Hepatic stellate cell (primary cell): ENCODE measurements around the gene PITPNB.

ENCODE experiments used
- DNase-seq: peaks from one replicate; pipeline ENCODE4 v3.0.0; 2011; ENCODE audit warnings: low spot score

PITPNB gene

DNA sequence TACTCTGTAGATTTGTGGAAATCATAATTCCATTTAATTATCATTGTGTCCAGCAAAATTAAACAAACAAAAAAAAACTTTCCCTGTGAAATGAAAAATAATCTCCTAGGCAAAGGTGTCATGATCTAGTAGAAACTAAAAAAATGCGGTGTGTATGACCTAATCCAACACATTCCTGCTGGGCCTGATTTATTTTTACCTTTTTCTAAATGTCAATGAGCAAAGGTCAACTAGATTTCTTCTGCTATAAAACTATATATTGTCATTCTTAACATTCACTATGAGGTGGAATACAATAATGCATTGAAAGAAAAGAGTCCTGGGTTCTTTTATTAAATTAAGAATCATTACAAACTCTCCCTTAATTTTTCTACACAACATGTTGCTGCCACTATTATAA is 60.4 kb downstream of the PITPNB start:
- DNase-seq = no peak

- no peak for DNase-seq
These were observed 61.6 kb downstream of the PITPNB start for GRCh38 chr22:27857443-27857842.

- DNase-seq = no peak
These were observed 62.7 kb downstream of the PITPNB start for GRCh38 chr22:27856386-27856785.

DNA sequence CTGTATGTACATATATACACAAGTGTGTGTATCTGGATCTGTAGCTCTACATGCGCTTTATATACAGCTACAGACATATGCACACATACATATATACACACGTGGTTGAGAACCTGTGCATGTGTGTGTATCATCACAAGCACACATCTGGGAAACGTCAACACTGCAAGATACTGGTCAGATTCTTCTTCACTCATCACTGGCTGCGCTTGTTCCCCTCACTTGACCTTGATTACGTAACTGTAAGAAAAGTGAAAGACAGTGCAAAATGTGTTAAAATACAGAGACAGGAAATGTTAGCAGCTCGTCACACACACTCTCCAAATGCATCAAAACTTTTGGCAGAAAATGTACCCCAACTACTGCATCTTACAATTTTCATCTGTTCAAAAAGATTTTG is 65.6 kb downstream of the PITPNB start:
- DNase-seq = no peak

- DNase-seq = no peak
These were observed 66.9 kb downstream of the PITPNB start for GRCh38 chr22:27851974-27852746.

- DNase-seq = no peak
These were observed 69.0 kb downstream of the PITPNB start for GRCh38 chr22:27850000-27850521.

GRCh38 chr22:27848005-27848404 is 71.1 kb downstream of the PITPNB start:
- DNase-seq = no peak

DNA sequence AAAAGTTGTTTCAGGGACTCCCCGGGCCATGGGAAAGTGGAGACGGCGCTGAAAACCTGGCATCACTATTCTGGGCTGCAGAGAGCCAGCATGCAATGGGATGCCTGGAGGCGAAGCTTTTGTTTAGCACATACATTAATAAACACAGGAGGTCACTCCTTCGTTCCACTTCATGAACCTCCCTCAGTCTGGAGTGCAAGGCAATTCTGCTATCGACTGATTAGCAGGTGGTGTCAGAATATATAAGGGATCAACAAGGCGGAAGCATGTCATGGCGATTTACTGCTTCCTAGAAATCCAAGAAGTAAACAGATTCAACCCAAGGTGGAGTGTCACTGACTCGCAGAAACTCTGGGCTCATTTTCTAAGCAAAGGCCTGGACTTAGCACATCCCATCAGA is 72.1 kb downstream of the PITPNB start:
- no peak for DNase-seq

- DNase-seq = no peak
These were observed 72.8 kb downstream of the PITPNB start for GRCh38 chr22:27846248-27846757.

DNA sequence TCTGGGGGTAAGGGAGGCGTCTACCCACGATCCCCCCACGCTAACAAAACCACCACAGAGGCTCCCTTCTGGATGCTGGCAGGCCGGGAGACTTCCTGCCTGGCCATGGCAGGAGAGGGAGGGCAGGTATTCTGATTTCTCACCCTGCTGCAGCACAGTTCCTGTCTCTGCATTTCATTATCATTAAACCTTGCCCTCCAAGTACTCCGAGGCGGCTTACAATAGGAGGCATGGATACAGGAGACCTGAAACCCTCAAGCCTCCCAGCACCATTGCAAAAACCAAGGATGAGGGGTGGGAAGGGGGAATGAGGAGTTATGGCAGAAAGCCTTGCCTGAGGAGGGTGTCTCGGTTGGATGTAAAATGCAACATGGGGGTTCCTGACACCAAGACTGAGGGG is 73.4 kb downstream of the PITPNB start:
- no peak for DNase-seq

DNA sequence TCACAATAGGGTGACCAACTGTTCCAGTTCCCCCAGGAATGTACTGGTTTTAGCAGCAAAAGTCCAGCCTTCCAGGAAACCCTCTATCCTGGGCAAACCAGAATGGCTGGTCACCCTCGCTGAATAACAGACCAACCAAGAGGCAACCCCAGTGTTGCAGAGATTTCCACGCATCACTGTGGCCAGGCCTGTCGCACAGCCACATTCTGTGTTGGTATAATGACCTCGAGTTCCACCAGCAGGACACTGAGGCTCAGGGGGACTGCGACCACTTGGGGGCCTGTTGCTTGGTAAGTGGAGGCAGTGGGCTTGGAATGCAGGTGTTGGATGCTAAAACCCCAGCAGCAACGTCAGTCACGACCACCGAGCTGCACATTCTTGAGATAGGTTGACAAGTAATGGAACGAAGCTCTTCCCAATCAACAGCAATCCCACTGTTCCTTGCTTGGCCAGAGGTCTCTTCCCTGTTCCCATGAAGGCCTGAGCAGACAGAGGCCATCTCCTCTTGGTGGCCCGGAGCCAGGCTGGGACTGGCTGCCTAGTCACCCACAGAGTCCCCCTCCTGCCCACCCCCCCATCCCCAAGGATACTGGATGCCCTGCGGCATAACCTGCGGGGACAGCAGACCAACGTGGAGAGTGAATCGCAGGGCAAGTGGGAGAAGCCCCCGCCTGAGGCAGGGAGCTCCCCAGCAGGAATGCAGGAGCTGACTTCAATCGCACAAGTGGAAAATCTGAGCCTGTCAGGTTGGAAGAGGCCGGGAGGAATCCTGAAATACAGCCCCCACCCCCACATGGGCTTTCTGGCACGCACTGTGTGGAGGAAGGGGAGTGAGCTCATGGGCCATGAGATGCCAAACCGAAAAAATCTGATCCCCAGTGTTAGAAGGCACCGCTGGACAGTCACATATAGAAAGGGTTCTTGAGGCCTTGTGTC is 74.1 kb downstream of the PITPNB start:
- DNase-seq = no peak

DNA sequence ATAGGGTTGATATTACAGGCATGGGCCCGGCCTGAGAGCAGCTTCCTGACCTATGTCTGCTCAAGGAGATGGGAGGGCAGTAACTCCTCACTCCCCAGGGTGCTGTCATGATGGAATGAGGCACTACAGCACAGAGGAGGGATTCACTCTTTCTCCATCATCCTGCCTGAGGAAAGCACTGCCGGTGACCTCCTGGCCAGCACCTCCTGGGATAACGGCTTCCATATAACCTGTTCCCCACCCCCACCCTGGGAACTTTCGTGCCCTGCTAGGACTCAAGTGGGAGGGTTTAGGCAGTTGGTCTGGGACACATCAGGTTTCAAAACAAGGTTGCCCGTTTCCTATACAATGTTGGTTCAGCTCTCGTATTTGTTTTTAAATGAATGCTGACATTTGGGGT is 74.8 kb downstream of the PITPNB start:
- no peak for DNase-seq

DNA sequence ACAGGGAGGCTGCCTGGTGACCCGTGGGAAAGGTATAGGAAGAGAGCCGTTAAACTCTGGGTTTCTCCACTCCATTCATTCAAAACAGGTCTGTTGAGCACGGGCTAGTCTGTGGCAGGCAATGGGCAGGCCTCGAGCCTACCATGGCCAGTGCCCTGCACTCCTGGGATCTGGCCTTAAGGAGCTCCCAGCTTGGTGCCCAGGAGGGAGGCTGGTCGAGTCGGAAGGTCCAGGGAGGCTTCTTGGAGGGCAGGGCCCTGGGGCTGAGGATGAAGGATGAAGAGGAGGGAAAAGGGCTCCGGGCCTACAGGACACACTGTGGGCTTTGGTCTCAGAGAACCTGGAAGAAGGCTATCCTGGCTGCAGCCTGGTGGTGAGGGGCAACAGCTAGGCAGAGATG is 75.6 kb downstream of the PITPNB start:
- no peak for DNase-seq

DNA sequence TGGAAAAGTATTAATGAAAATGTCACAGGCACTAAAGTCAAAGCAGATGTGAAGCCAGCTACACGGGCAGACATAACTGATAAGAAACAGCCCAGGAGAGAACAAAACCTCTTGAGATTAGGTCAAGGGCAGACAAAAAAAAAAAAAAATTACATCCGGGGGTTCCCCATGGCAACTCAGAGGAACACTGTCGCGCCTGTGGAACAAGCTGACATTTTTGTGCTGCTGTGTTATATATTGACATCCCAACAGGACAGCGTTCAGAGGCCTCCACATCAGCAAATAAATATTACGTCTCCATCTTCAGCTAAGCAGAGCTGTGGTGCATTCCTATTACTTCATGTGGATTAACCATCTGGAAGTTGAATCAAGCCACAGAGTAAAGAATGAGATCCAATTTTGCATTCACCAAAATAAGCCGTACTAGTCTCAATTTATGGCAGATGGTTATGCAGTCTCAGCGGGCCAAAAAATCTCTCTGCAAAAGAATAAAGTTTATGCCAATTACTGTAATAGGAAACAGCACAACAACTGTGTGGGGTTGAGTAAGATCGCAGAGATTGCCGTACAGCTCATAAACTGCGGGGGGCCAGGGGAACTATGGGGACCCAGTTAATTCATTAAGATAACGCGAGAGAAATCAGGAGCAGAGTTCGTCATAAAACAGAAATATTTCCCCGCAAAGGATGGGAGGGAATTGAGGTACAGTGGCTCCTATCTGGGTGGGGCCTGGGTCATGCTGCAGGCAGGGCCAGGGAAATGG is 76.2 kb downstream of the PITPNB start:
- no peak for DNase-seq

GRCh38 chr22:27842201-27842600 is 76.9 kb downstream of the PITPNB start:
- no peak for DNase-seq

GRCh38 chr22:27840436-27840835 is 78.6 kb downstream of the PITPNB start:
- DNase-seq = no peak

- DNase-seq = no peak
These were observed 79.9 kb downstream of the PITPNB start for GRCh38 chr22:27839057-27839660.

- no peak for DNase-seq
These were observed 82.9 kb downstream of the PITPNB start for GRCh38 chr22:27836181-27836580.

DNA sequence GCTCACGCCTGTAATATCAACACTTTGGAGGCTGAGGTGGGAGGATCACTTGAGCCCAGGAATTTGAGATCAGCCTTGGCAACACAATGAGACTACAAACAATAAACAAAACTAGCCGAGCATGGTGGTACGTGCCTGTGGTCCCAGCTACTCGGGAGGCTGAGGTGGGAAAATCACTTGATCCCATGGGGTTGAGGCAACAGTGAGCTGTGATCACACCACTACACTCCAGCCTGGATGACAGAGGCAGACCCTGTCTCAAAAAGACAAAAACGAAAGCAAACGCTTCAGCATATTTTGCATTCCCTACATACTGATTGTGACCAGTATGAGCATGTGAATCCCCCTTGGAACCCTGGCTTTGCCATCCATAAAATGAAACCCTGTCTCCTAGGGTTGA is 83.6 kb downstream of the PITPNB start:
- DNase-seq = no peak

DNA sequence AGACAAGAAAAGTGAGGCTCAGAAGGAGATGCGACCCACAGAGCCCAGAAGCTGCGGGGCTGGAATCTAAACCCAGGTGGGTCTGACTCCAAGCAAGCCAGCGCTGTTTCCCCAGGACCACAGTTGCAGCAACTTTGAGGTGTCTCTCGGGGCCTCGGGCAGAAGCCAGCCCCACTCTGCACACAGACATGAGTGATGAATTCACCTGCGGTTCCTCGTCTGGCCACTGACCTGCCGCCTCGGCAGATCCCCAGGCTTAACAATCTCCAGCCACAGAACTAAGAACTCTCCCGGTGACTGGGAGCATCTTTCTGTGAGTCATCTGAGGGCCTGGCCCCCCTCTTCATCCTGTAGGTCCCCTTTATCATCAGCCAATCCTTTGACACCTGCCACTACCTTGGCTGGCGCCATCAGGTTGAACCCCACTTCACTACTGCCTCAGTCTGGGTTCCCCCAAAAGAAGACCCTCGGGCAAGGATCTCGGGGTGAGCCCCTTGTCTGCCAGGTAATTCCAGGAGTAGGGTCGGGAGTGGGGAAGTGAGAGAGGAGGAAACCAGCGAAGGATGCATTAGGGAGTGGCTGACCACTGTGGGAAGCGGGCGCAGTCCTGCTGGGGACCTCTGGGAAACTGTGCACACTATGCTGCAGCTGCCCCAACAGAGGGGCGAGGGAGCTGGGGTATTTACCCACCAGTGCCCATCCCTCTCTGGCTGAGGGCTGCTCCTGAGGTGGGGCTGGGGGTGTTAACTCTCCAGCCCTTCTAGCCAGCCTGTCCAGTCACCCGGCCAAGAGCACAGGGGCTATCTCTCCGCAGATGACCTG is 84.5 kb downstream of the PITPNB start:
- no peak for DNase-seq

DNA sequence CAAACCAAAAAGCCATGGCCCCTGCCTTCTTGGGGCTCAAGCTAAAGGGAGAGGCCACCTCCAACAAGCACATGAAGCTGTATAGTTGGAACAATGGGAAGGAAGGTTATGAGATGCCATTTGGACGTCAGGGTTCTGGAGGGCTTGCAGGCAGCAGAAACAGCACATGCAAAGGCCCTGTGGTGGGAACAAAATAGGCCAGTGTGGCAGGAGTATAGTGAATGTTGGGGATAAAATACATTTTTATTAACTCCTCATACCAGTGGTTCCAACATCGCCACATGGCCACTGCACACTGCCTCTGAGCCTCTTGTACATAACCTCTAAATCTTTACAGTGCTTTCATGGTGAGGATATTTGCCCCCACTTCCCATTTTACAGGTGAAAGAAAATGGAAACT is 85.3 kb downstream of the PITPNB start:
- no peak for DNase-seq
